PFSK-1 (cell line): ENCODE results near the gene FGF14.

Experiments used
- FOXP2 ChIP-seq: optimal IDR thresholded peaks from 2 replicates; pipeline ENCODE3; 2011; ENCODE audit warnings: borderline replicate concordance, control low read depth, inconsistent platforms; ENCODE audit not compliant: insufficient read depth; ENCODE audit errors: extremely low read length, extremely low read depth
- POLR2AphosphoS5 ChIP-seq: IDR thresholded peaks from 2 replicates; pipeline ENCODE4 v1.6.1; 2012; ENCODE audit warnings: low read depth, mild to moderate bottlenecking, control low read depth, low read length, moderate library complexity
- REST ChIP-seq, 2 experiments: IDR thresholded peaks; 2 replicates each; pipeline versions ENCODE4 v1.6.1 to v1.8.0; 2011 to 2012; ENCODE audit warnings: low read depth in 2 of 2, low read length in 2 of 2, control low read depth in 1 of 2, inconsistent platforms in 1 of 2, mild to moderate bottlenecking in 1 of 2, moderate library complexity in 1 of 2; ENCODE audit not compliant: insufficient read depth in 1 of 2
- SIN3A ChIP-seq: IDR thresholded peaks from 2 replicates; pipeline ENCODE4 v1.6.1; 2012; ENCODE audit warnings: mild to moderate bottlenecking, low read length, moderate library complexity, borderline replicate concordance; ENCODE audit not compliant: insufficient read depth
- TAF1 ChIP-seq: IDR thresholded peaks from 2 replicates; pipeline ENCODE4 v1.6.1; 2012; ENCODE audit warnings: low read length, control low read depth, borderline replicate concordance; ENCODE audit not compliant: insufficient read depth

FGF14 gene

GRCh38 chr13:102132777-102133295 is 269.0 kb downstream of the FGF14 start:
- TF ChIP-seq POLR2AphosphoS5 (no peak), FOXP2 (no peak), SIN3A (no peak), TAF1 (no peak), REST (IDR thresholded peaks at IDR 0.05; ENCODE audit: insufficient read depth in 1 of 2, low read depth in 2 of 2, low read length in 2 of 2) (no peak)

- TF ChIP-seq POLR2AphosphoS5 (no peak), TAF1 (no peak), SIN3A (no peak), REST (IDR thresholded peaks at IDR 0.05; ENCODE audit: insufficient read depth in 1 of 2, low read depth in 2 of 2, low read length in 2 of 2) (no peak), FOXP2 (no peak)
Observed at GRCh38 chr13:102131246-102131645, 270.6 kb downstream of the FGF14 start.

GRCh38 chr13:102128216-102128810 is 273.5 kb downstream of the FGF14 start:
- TF ChIP-seq POLR2AphosphoS5: no peak
- no peak for TF ChIP-seq FOXP2
- no peak for TF ChIP-seq REST (IDR thresholded peaks at IDR 0.05; ENCODE audit: insufficient read depth in 1 of 2, low read depth in 2 of 2, low read length in 2 of 2)
- no peak for TF ChIP-seq SIN3A
- TF ChIP-seq TAF1: no peak

GRCh38 chr13:102127153-102127552 is 274.7 kb downstream of the FGF14 start:
- TF ChIP-seq TAF1 (no peak), FOXP2 (no peak), SIN3A (no peak)

- no peak for TF ChIP-seq FOXP2
- TF ChIP-seq REST (IDR thresholded peaks at IDR 0.05; ENCODE audit: insufficient read depth in 1 of 2, low read depth in 2 of 2, low read length in 2 of 2): no peak
- no peak for TF ChIP-seq SIN3A
- TF ChIP-seq POLR2AphosphoS5: no peak
- TF ChIP-seq TAF1: no peak
Observed at GRCh38 chr13:102122147-102122546, 279.7 kb downstream of the FGF14 start.
